Colonic mucosa (tissue), 4 donors: ENCODE measurements around the gene RBM20. TPM values are rescaled to one million over a fixed set of nuclear protein-coding genes. Genes with fewer than 3 reads are reported as not detected.

Source experiments
- DNase-seq: peaks from one replicate; pipeline ENCODE4 v3.0.0-alpha.2; 2020
- H3K27ac ChIP-seq: fragments of 200-600 bp; one replicate; pipeline ENCODE4 v1.8.0; 2021
- H3K27me3 ChIP-seq: fragments of 200-600 bp; one replicate; pipeline ENCODE4 v1.8.0; 2021
- H3K36me3 ChIP-seq: fragments of 200-600 bp; one replicate; pipeline ENCODE4 v1.8.0; 2021
- H3K4me1 ChIP-seq: fragments of 200-600 bp; one replicate; pipeline ENCODE4 v1.8.0; 2021; ENCODE audit warnings: mild to moderate bottlenecking
- H3K4me3 ChIP-seq: fragments of 200-600 bp; one replicate; pipeline ENCODE4 v1.8.0; 2021
- H3K9ac ChIP-seq, 2 donors: one replicate each; pipeline ENCODE4 v1.7.0; 2013; ENCODE audit warnings: control low read depth in 2 of 2, low read depth in 2 of 2, low read length in 2 of 2
- H3K9me3 ChIP-seq: fragments of 200-600 bp; one replicate; pipeline ENCODE4 v1.8.0; 2021
- CTCF ChIP-seq: fragments of 200-600 bp; IDR thresholded peaks from one replicate; pipeline ENCODE4 v1.8.0; 2022; ENCODE audit warnings: antibody characterized with exemption, mild to moderate bottlenecking
- intact Hi-C: fragments of 100-400 bp; cut with DNase I; formaldehyde crosslinking; loops from one replicate; pipeline ENCODE4 v1.14.1; 2022
- total RNA-seq, 2 donors: library from RNA; stranded (reverse); fragmentation: NEBNext Ultra II Directional in 1 of 2; extraction: Animal tissue kit (Norgen Biotek cat#: 25700) in 1 of 2; gene quantifications; one replicate each; pipeline ENCODE4 v1.2.1, GENCODE V29; 2021
- donor health status: healthy.
- donor health status: DM: no; HTN: no; CAD: no.
- donor health status: DM: no; HTN: no; CAD: no.

The RBM20 gene
- total RNA-seq, 2 donors from 2014 or later, result 0.49 to 0.80 TPM

- DNase-seq, result no peak
- intact Hi-C loops, result no loop called here
- Histone ChIP-seq H3K36me3 (no peaks in the 10 kb centered on the region), H3K9me3 (no peaks in the 10 kb centered on the region), H3K27me3 (no peaks in the 10 kb centered on the region), H3K27ac (no peak overlapping the region), H3K9ac (no peak overlapping the region), H3K4me1 (peaks cover 6% of the 10 kb centered on the region), H3K4me3 (no peak overlapping the region)
- TF ChIP-seq CTCF, result no peak
Measured at GRCh38 chr10:110813743-110814472, 169.8 kb downstream of the RBM20 start.

GRCh38 chr10:110815354-110816004, 171.3 kb downstream of the RBM20 start:
- no peak for DNase-seq
- Histone ChIP-seq H3K4me1 (peaks cover 20% of the 10 kb centered on the region), H3K36me3 (no peaks in the 10 kb centered on the region), H3K9me3 (no peaks in the 10 kb centered on the region), H3K4me3 (no peak overlapping the region), H3K27ac (no peak overlapping the region), H3K27me3 (no peaks in the 10 kb centered on the region), H3K9ac (no peak overlapping the region)
- no peak for TF ChIP-seq CTCF
- intact Hi-C loops, result no loop called here

GRCh38 chr10:110817614-110818013, 173.5 kb downstream of the RBM20 start:
- H3K9me3 ChIP-seq, result no peaks in the 10 kb centered on the region
- no peak overlapping the region for H3K9ac ChIP-seq
- H3K4me3 ChIP-seq, result no peak overlapping the region
- no peak for TF ChIP-seq CTCF
- no peak overlapping the region for H3K27ac ChIP-seq
- DNase-seq, result no peak
- H3K27me3 ChIP-seq, result no peaks in the 10 kb centered on the region
- no peaks in the 10 kb centered on the region for H3K36me3 ChIP-seq
- intact Hi-C loops, result no loop called here
- H3K4me1 ChIP-seq, result peaks cover 20% of the 10 kb centered on the region

GRCh38 chr10:110818311-110819256, 174.4 kb downstream of the RBM20 start:
- H3K36me3 ChIP-seq, result no peaks in the 10 kb centered on the region
- H3K27me3 ChIP-seq, result no peaks in the 10 kb centered on the region
- peak overlapping the region; percentile 65 for H3K27ac ChIP-seq
- TF ChIP-seq CTCF, result no peak
- peak; percentile 85 for DNase-seq
- H3K4me1 ChIP-seq, result peaks cover 20% of the 10 kb centered on the region
- intact Hi-C loops, result no loop called here
- no peak overlapping the region for H3K4me3 ChIP-seq
- H3K9me3 ChIP-seq, result no peaks in the 10 kb centered on the region
- H3K9ac ChIP-seq, result peak overlapping the region; percentile 26 to 67

GRCh38 chr10:110820321-110820814, 176.2 kb downstream of the RBM20 start:
- Histone ChIP-seq H3K27me3 (no peaks in the 10 kb centered on the region), H3K27ac (peak overlapping the region; percentile 37), H3K36me3 (no peaks in the 10 kb centered on the region), H3K4me3 (no peak overlapping the region), H3K9ac (peak overlapping the region in 1 of 2 donors; percentile 78), H3K4me1 (peaks cover 20% of the 10 kb centered on the region), H3K9me3 (no peaks in the 10 kb centered on the region)
- peak; percentile 51 for DNase-seq
- TF ChIP-seq CTCF, result no peak
- intact Hi-C loops, result no loop called here
